ENCODE data around the gene BATF.
"Not testable (repeated sequence)": the region's sequence is repeated elsewhere in the genome, so short reads cannot be mapped to it uniquely, and the experiment has no call there.

BATF gene, protein sequence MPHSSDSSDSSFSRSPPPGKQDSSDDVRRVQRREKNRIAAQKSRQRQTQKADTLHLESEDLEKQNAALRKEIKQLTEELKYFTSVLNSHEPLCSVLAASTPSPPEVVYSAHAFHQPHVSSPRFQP

DNA sequence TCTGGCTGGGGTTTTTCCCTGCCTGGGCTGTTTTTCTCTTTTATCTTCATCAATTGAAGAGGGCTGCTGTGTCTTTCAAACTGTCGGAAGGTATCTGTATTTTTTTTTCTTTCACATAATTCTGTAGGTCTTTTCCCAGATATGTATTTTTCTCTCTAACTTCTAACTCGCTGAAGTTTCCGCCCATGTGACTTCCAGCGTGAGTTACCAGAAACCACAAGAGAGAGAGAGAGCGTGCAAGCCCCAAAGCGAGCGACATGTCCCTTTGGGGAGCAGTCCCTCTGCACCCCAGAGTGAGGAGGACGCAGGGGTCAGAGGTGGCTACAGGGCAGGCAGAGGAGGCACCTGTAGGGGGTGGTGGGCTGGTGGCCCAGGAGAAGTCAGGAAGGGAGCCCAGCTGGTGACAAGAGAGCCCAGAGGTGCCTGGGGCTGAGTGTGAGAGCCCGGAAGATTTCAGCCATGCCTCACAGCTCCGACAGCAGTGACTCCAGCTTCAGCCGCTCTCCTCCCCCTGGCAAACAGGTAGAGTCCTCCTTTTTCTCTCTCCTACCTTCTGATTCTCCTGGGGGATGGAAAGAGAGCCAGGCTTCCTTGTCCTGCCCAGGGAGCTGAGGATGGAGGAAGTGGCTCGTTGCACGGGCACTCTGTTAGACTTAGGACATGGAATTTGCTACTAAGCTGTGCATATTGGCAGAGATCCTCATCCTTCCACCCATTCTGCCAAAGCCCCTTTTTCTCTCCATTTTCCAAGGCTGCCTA lies at the start of gene BATF:
Gene BATF (plus strand): TSS at position 246 of the 759 bp plus-strand sequence. CDS start 214 bp downstream, at position 460.
- no peak for DNase-seq (ENCODE audit: low read depth)
- no peak within 1 kb of the TSS for H3K4me3 ChIP-seq (ENCODE audit: low read depth, low read length)

DNA sequence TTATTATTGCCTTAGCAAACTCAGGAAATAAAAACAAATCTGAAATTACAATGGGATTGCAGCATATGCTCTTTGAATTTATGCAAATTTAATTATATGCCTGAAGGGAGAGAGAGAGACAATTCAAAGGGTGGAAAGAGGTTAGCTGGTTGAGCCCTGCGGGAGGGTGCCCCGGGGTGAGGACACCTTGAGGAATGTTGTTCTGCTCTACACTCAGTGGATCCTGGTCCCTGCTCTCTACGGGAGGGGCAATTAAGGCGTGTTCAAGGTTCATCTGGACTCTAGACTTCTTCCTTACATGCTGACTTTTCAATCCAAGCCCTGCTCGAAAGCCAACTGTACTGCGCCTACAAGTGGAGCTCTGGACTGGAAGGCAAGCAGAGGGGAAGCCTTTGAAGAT lies 48.1 kb upstream of the BATF start:
- H3K4me3 ChIP-seq (ENCODE audit: low read depth, low read length); DNase-seq (ENCODE audit: low read depth): not testable (repeated sequence)

DNA sequence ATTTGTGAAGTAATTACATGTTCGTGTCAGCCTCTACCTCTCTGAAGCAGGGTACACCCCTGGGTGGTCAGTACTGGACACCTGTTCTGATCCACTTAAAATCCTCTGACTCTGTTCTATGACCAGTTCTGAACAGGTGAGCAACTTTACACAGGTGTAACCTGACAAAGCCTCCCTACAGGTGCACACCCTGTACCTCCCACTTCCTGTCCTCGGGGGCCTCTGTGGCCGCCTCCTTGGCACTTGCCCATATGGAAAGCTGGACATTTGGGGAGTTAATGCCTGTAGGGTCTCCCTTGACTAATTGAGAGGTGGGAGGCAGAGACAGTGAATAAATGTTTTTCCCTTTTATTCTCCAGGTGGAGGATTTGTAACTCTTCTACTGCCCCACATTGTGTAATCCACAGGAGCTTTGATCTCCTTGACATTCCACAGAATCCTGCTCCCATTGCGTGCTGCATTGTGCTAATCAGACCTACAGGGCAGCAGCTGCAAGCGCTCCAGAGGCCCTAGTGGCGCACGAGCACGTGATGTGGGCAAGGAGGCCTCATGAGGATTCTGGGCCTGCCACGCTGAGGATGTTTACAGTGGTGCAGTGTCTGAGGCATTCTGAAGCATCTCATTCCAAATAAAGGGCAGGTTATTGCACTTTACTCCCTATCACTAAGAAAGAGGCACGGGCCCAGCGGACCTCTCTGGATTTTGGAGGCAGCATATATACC lies 45.8 kb upstream of the BATF start:
- DNase-seq (ENCODE audit: low read depth): no peak

DNA sequence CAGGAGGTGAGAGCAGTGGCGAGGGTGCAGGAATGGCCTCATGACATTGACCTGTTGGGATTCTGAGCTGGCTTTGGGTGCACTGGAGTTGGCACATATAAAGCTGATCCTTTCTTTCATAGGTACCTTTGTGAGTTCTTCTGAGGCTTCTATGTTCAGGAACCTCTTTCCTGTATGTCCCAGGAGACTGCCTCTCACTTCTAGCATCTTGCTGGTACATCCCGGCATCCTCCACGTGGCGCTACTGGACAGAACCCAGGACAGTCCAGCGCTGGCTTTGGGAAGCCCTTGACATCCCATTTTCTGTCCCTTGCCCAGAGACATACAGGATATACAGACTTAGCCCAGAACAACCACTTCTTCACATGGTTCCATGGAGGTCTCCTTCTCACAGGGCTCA lies 44.4 kb upstream of the BATF start:
- H3K4me3 ChIP-seq (ENCODE audit: low read depth, low read length): no peak overlapping the region
- DNase-seq (ENCODE audit: low read depth): no peak

More for the DNA sequence above, 45.8 kb upstream of the BATF start:
- H3K4me3 ChIP-seq (ENCODE audit: low read depth, low read length): no peak overlapping the region

DNA sequence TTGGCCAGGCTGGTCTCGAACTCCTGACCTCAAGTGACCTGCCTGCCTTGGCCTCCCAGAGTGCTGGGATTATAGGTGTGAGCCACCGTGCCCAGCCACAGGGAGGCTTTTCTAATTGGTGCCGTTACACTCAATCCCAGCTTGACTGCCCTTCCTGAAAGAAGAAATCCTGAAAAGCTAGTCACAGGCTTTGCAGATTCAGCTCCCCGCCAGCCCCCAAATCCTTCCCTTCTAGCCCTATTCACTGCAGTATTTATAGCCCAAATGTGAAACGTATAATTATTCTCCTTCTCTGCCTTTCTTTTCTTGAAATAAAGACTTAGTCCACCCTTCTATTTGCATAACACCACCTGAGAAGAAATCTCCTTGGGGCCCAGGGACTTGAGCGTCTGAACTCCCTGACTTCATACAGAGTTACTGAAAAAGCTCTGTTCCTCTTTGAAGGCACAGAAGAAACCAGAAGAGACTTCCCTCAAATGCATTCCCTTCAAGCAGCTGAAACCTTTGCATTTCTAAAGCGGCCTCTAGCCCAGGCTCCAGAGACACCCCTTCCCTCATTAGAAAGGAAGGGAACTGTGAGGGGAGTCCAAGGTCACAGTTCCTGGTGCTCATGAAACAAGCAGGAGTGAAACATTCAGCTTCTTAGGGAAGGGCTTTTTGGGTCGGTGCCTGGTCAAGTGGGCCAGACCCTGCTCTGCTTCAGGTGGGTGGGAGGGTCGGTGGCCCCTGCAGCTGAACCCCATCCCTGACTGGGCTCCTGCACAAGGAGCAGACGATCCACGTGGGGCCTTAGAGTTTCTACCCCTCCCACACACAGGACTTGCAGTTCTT lies 42.3 kb upstream of the BATF start:
- H3K4me3 ChIP-seq (ENCODE audit: low read depth, low read length): no peak overlapping the region
- no peak for DNase-seq (ENCODE audit: low read depth)

DNA sequence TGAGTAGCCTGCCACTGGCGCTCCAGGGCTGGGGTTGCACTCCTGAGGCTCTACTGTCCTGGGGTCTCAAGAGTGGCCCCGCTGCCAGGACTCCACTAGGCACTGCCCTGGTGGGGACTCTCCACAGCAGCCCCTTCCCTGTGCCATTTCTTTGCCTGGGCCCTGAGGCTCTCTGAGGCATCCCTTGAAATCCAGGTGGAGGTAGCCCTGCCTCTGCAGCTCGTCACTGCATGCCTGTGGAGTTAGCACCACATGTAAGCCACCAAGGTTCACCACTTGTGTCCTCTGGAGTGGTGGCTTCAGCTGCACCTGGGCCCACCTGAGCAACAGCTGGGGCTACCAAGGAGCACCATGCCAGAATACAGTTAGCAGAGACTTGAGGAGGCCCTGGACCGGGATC lies 39.9 kb upstream of the BATF start:
- H3K4me3 ChIP-seq (ENCODE audit: low read depth, low read length): no peak overlapping the region
- DNase-seq (ENCODE audit: low read depth): no peak

DNA sequence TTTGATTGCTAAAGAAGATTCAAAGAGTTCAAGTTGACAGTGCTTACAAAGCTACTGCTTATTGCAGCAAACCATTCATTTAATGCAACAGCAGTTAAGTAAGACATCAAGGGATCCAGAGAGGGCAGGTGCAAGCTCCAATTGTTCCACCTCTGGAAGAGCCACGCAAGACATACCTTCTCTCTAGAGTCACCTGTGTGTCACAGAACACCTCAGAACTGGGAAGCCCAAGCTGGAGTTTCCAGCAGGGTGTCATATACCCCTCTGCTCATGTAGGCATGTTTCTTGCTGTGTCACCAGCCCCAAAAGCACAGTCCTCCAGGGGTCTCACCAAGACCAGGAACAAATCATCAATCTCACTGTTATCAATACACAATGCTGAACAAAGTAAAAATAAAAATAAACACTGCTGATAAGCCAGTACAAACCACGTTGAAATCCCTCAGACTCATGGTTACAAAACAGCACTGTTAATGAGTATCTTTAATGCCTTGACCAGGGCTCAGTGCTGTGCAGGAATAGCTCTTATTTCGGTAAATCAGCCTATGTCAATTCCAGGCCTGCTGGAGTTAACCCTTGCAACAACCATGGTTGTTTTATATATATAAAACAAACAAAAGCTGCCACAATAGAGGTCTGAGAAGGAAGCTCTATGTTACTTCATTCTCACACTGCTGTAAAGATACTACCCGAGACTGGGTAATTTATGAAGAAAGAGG lies 37.4 kb upstream of the BATF start:
- DNase-seq (ENCODE audit: low read depth): no peak
- no peak overlapping the region for H3K4me3 ChIP-seq (ENCODE audit: low read depth, low read length)

DNA sequence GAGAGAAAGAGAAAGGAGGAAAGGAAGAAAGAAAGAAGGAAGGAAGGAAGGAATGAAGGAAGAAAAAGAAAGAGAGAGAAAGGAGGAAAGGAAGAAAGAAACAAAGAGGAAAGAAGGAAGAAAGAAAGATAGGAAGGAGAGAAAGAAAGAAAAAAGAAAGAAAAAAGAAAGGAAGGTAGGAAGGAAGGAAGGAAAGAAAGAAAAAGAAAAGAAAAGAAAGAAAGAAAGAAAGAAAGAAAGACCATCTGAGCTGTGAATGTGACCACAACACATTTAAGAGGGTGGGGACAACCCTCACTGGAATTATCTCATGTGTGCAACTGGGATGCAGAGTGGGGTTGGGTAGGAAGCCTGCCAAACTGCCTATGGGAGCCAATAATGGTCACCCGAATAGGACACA lies 36.0 kb upstream of the BATF start:
- no peak for DNase-seq (ENCODE audit: low read depth)
- no peak overlapping the region for H3K4me3 ChIP-seq (ENCODE audit: low read depth, low read length)

DNA sequence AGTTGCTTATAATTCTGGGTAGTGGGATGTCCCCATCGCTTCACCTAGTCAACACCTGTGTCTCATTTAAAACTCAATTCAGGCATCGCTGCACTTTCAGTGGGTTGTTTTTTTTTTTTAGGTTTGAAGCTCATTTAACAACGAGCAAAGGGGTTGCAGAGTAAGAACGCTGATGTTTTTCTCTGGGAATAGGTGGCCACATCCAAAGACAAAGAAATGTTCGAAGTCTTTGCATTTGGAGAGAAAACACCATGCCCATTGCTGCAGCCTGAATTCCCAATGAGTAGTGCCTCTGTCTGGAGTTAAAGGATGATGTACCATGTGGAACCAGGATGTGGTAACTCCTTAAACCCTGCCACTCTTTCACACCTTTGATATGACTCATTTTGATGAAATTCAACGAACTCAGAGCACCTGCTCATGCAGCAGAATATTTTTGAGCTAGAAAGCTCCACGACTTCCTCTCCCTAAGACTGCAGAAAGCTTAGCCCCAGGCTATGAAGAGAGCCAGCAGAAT lies 35.1 kb upstream of the BATF start:
- H3K4me3 ChIP-seq (ENCODE audit: low read depth, low read length): no peak overlapping the region
- no peak for DNase-seq (ENCODE audit: low read depth)

DNA sequence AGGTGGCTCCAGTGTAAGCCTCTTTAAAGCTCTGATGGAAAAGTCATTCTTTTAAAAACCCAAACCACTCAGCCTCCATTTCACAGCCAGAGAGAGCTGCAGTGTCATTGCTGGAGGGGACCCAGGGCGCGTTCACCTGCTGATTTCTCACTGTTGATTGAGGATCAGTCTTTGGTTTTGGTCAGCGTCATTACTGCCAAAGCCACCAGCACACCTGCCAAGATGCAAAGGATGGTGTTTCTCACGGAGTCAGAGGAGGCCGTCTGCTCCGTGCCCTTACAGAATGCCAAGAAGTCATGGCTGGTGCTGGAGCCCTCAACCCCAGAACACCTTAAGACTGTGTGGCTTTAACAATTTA lies 32.8 kb upstream of the BATF start:
- no peak for DNase-seq (ENCODE audit: low read depth)
- H3K4me3 ChIP-seq (ENCODE audit: low read depth, low read length): no peak overlapping the region

DNA sequence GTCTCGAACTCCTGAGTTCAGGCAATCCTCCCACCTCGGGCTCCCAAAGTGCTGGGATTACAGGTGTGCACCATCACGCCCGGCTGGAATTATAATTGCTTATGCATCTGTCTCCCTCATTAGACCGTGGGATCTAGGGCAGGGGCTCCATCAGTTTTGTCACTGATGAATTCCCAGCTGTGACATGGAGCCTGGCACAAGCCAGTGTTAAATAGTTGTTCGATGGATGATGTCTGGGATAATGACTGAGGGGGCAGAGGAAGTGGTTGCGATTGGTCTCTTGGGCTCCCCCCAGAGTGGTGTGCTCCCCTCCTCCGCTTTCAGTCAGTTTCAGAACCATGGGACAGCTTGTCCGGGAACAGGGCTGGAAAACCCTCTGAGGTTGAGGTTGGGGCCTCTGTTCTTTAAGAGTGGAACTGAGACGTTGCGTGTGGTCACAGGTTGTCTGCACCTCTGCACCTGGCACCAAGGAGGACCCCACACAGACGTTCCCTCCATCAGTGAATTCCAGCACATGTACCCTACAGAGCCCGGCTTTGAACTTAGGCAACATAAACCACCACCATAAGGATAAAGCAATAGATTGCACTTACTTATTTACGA lies 30.8 kb upstream of the BATF start:
- no peak for DNase-seq (ENCODE audit: low read depth)
- no peak overlapping the region for H3K4me3 ChIP-seq (ENCODE audit: low read depth, low read length)

DNA sequence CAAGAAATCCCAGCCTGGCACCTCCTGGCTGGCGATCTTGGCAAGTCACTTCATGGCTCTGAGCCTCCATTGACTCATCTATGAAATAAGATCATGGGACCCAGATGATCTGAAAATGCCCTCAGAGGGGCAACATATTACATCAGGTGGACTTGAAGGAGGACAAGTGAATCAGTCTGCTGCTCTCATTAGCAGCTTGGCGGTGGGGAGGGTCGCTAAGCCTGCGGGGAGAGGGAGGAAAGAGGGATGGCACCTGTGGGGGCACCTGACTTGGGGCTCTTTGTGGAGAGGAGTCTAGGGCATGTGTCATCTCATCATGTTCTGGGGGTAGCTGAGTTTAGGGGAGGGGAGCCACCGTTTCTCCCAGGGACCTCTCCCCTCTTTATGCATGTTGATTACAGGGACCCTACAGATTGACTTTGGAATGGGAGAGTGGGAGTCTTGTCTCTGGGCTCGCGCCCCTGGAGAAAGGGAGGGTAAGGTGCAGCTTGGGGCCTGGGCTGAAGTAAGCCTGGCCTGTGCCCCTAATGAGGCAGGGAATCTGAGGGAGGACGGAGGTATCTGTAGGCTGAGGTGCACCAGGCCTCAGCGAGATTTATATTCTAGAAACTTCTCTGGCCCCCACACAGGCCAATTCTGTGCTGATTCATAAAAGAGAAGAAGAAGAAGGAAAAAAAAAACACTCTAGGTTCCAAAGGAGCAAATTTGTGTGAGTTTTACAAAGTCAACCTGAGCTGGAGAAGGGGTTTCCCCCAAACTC lies 29.3 kb upstream of the BATF start:
- no peak overlapping the region for H3K4me3 ChIP-seq (ENCODE audit: low read depth, low read length)
- DNase-seq (ENCODE audit: low read depth): no peak

DNA sequence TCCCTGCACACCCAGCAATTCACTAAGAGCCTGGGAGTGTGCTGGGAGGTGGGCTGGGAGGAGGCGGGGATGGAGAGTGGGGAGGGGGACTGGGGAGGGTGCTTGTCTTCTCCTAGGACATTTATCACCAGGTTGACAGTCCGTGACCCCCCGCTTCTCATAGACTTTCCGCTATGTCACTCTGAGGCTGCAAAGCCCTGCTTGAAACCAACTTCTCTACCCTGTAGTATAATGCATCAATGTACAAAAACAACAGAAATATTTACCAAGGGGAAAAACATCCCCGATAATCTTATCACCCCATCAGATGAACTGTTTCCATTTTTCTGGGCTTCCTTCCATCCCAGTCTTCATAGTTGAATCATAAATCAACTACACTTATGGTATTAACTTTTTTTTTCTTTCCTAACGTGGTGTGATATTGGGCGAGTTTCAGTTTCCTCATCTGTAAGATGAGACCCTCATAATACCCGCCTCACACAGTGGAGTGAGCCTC lies 28.6 kb upstream of the BATF start:
- H3K4me3 ChIP-seq (ENCODE audit: low read depth, low read length): no peak overlapping the region
- no peak for DNase-seq (ENCODE audit: low read depth)

DNA sequence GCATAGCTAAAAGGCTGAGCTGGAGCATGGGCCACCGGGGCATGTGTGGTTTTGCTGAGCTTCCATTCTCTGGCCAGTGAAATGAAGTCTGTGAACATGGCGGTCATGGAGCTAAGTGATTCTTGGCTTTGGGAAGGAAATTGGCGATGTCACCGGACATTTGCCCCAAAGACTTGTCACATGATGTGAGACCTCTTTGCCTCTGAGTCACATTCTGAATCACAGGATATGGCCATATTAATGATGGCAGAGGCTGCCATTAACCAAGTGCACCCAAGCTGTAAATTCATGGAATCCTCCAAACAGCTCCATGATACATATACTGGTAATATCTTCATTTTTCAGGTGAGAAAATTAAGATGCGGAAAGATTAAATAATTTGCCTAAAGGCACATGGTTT lies 27.4 kb upstream of the BATF start:
- no peak overlapping the region for H3K4me3 ChIP-seq (ENCODE audit: low read depth, low read length)
- no peak for DNase-seq (ENCODE audit: low read depth)

DNA sequence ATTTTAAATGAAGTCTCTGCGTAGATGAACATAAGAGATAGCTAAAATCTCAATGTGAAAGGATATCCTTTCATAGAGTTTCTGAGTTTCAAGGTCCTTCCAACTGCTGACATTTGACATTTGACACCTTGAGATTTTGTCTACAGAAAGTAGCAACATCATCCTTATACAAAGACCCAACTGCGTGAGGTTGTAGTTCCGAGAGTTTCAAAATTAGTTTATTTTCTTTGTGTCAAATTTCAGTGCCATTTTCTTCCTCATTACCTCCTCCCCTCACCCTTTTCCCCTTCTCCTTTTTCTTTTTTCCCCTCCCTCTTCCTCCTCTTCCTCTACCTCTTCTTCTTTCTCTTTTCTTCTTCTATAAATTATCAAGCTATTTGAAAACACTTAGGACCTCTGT lies 26.9 kb upstream of the BATF start:
- no peak for DNase-seq (ENCODE audit: low read depth)
- H3K4me3 ChIP-seq (ENCODE audit: low read depth, low read length): no peak overlapping the region

DNA sequence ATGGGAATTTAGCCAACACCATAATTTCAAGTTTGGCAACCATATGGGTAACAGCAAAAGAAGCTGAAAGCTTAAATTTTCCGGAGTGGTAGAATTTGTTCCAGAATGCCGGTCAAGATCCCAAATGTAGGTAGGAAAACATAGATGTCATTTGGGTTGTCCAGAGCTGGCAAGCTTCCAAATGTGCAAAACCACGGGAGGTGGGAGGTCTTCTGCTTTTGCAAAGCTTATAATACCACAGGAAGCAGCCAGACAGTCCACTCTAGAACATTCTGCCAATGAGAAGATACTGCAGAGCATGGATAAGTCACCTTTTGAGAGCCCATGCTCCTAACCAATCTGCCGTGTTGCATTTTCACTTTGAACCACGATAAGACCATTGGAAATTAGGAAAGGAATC lies 26.4 kb upstream of the BATF start:
- DNase-seq (ENCODE audit: low read depth): no peak
- no peak overlapping the region for H3K4me3 ChIP-seq (ENCODE audit: low read depth, low read length)

DNA sequence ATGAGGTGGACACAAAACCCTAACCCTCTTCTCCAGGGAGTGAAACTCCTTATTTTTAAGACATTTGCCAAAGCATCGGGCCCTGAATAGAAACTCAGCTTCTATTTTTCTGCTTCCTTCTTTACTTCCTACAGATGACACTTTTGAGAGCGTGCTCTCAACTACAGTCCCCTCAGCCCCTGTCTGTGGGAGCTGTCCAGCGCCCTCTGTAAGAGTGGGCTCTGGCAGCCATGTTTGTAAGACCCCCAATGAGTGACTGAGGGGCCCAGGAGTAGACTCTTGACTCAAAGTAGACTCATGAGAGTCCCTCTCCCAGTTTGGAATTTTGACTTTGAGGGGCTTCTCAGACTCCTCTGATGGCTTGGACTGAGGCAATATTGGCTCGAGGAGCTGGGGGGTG lies 25.5 kb upstream of the BATF start:
- no peak for DNase-seq (ENCODE audit: low read depth)
- no peak overlapping the region for H3K4me3 ChIP-seq (ENCODE audit: low read depth, low read length)

DNA sequence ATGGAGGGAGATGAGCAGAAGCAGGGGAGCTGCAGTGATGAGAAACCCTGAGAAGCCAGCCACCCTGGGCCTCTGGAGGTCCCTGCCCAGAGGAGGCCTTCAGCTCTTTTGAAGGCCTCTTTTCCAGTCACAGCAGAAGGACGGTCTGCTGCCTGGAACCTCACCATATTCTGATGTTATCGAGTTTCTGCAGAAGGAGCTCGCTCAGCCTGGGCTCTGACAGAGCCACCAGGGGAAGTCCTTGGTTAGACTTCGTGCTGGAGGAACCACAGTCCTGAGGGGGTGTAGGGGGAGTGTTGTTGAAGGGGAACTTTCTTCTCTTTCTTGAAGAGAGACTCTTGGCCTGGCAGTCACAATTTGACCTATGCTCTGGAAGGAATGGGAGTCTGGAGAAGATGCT lies 25.1 kb upstream of the BATF start:
- no peak overlapping the region for H3K4me3 ChIP-seq (ENCODE audit: low read depth, low read length)
- DNase-seq (ENCODE audit: low read depth): no peak

All from skeletal muscle cell (primary cell).